CD4-positive, alpha-beta T cell treated with Interleukin-10 for 1 hour (primary cell): ENCODE results near the gene SLC16A13.
"Not testable (repeated sequence)": the region's sequence is repeated elsewhere in the genome, so short reads cannot be mapped to it uniquely, and the experiment has no call there.

Experiments
- DNase-seq: peaks from one replicate; pipeline ENCODE4 v3.0.0-alpha.2; 2020

The SLC16A13 gene

DNA sequence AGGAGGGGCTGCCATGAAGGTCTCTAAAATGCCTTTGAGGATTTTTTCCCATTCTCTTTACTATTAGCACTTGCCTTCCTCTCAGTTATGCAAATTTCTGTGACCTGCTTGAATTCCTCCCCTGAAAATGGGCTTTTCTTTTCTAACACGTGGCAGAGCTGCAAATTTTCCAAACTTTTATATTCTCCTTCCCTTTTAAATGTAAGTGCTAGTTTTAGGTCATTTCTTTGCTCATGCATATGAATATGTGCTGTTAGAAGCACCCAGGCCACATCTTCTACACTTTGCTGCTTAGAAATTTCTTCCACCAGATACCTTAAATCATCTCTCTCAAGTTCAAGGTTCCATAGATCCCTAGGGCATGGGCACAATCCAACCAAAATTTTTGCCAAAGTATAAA is 32.5 kb downstream of the SLC16A13 start:
- no peak for DNase-seq

- no peak for DNase-seq
Observed at GRCh38 chr17:7070712-7071111, 34.9 kb downstream of the SLC16A13 start.

DNA sequence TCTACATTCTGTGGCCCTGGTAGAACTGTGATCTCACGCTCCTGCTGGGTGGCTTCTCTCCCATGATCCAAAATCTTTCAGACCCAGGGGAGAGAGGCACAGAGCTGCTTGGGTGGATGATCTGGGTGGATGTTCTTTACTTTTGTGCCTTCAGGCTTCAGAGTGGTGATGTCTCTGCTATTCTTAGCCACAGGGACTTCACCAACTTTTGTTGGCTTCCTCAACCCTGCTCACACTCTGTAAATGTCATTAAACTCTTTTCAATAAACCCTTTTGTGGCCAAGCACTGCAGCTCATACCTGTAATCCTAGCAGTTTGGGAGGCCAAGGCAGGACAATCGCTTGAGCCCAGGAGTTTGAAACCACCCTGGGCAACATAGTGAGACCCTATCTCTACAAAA is 36.6 kb downstream of the SLC16A13 start:
- DNase-seq, result no peak

DNA sequence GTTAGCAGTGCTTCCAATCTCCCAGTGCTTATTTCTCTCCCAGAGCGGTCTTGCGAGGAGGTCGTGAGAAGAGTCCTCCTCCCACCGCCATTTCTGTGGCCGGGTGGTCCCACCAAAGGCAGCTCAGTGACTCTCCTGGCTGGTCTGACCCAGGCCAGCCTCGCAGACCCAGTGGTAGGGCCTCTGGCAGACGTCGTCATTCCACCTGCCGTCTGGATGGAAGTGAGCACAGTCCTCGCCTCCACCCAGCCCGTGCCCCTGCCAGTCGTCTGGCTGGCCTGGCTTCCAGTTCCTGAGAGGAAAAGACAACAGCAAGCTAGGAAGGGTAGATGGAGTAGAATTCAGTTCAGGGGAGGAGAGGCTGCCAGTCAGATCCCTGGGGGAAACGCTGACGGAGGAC is 39.1 kb downstream of the SLC16A13 start:
- no peak for DNase-seq

DNA sequence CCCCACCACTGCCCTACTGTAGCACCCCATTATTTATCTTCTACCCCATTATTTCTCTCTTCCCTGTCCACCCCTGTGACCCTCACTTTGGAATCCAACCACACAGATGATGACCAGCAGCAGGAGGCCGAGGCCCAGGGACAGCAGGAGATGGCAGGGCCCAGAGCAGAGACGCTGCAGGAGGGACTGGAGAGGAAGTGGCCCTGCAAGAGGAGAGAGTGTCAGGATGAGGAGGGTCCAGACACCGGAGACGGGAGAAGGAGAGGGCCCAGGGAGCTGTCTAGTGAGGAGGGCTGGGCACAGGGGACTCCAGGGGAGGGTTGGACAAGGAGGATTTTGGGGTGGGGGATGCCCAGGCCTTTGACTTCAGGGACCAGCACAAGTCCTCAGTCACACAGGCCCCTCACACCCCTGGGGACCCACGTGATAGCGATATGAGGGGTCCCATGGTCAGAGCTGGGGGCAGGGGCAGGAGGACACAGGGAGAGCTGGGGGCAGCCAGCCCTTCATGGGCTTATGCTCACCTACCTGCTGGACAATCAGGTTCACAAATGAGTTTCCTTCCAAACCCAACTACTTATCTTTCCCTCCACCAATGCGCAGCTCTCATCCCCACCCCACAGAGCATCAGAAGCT is 42.2 kb downstream of the SLC16A13 start:
- no peak for DNase-seq

- no peak for DNase-seq
Observed at GRCh38 chr17:7078711-7079110, 42.9 kb downstream of the SLC16A13 start.

DNA sequence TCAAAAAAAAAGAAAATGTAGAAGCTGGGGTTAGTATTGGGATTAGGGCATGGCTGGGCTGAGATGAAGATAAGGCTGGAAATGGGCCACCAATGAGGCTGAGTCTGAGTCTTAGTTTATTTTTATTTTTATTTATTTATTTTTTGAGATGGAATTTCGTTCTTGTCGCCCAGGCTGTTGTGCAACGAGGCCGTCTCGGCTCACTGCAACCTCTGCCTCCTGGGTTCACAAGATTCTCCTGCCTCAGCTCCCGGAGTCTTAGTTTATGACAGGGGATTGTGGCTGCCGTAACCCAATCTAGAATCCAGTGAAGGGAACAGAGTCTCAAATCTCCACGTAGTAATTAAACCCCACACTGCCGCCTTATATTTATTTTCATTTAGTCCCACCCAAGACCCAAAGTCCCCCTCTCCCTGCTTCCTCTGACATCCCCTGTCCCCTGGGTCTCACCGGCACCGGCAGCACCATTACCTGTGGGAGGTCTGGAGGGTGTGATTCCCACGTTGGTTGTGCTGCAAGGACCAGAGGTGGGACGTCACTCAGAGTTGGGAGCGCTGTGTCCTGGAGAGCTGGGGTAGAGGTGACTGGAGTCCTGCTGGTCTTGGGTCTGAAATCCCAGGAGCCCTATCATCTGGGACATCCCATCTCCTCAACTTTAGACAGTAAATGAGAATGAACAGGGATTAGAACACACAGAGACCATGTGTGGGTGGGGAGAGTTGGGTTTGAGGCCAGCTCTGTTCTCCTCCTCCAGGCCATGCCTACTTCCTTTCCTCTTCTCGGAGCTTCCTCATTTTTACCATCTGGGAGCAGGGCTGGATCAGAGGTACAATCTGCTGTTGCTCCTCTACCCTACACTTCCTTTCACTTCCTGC is 44.0 kb downstream of the SLC16A13 start, which contains the start of gene CLEC10A:
CLEC10A (minus strand) TSS at position 671 of the 875 bp plus-strand sequence. CDS start 1,439 bp downstream, outside the sequence.
- no peak for DNase-seq

GRCh38 chr17:7080456-7081041 is 44.7 kb downstream of the SLC16A13 start:
- no peak for DNase-seq

GRCh38 chr17:7081341-7082062 is 45.7 kb downstream of the SLC16A13 start:
- DNase-seq, result peak; percentile 57

DNA sequence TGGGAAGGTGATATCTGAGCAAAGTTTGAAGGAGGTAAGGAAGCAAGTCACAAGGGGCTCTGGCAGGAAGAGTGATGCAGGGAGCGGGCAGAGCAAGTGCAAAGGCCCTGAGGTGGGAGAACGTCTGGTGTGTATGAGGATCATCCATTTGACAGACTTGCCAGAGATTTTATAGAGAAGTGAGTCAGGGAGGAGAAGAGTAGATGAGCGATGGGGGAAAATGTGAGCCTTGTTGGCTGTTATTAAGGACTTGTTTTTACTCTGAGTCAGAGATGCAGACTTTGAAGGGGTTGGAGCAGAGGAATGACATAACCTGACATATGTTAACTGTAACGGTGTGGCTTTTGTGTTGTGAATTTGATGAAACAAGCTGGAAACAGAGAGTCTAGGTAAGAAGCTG is 47.8 kb downstream of the SLC16A13 start:
- DNase-seq, result no peak

GRCh38 chr17:7084088-7084487 is 48.3 kb downstream of the SLC16A13 start:
- DNase-seq, result no peak

DNA sequence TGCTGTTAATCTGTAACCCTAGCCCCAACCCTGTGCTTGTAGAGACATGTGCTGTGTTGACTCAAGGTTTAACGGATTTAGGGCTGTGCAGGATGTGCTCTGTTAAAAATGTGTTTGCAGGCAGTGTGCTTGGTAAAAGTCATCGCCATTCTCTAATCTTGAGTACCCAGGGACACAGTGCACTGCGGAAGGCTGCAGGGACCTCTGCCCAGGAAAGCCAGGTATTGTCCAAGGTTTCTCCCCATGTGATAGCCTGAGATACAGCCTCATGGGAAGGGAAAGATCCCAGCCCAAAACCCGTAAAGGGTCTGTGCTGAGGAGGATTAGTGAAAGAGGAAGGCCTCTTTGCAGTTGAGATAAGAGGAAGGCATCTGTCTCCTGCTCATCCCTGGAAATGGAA is 52.6 kb downstream of the SLC16A13 start:
- not testable (repeated sequence) for DNase-seq

DNA sequence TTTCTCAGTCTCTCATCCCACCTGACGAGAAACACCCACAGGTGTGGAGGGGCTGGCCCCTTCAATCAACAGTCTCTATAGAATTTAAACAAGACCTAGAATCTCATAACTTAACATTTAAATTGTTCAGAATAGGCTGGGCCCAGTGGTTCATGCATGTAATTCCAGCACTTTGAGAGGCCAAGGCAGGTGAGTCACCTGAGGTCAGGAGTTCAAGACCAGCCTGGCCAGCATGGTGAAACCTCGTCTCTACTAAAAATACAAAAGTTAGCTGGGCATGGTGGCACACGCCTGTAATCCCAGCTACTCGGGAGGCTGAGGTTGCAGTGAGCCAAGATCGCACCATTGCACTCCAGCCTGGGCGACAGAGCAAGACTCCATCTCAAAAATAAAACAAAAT is 53.8 kb downstream of the SLC16A13 start:
- not testable (repeated sequence) for DNase-seq
